Bronchus fibroblast of lung (primary cell): Measurements from ENCODE around the gene DNAH14. TPM values are rescaled to one million over a fixed set of nuclear protein-coding genes. Genes with fewer than 3 reads are reported as not detected.

Source experiments
- total RNA-seq: library from RNA; depleted of rRNA; stranded (reverse); fragments of >200 nt; gene quantifications from 2 replicates; pipeline ENCODE4 v1.2.3, GENCODE V29; 2015

The DNAH14 gene
- 7.6 and 10.3 TPM in 2 replicates for total RNA-seq

DNA sequence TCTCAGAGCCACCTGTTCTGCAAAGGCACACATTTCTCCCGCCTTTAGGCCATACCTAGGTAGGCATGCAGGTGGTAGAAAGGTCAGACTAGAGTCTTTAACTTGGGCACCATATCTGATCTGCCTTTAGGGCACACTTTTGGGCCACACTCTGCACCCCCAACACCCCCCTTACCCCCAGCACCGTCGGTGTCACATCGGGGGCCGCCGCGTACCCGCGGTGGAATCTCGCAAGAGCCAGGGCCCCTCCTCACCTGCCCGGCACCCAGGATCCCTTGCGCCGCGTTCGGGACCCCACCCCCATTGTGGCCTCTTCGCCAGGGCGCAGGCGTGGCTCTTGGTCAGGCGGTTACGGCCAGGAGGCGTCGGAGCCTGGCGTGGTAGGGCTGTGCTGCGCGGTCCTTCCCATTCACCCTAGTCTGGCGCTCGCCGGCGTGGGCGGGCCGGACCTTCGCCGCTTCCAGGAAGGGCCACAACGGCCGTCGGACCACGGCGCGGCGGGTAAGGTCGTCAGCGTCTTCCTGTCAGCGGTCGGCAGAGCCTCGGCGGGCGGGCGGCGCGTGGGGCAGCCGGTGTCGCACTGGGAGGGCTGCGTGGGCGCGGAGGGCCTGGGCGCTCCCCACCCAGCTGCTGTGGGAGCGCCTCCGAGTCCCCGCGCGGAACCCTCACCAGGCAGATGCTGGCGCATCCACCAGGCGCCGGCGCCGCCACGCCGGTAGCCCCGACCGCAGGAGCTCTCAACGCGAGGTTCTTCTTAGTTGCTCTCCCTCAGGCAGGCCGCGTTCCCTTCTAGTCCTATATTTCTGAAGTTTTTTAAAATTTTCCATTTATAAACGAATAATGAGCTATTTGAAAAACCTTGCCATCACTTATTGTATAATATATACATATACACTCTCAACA, at the start of gene DNAH14:
DNAH14 (plus strand) TSS at position 341 of the 903 bp plus-strand sequence. CDS start 23,028 bp downstream, outside the sequence.

DNA sequence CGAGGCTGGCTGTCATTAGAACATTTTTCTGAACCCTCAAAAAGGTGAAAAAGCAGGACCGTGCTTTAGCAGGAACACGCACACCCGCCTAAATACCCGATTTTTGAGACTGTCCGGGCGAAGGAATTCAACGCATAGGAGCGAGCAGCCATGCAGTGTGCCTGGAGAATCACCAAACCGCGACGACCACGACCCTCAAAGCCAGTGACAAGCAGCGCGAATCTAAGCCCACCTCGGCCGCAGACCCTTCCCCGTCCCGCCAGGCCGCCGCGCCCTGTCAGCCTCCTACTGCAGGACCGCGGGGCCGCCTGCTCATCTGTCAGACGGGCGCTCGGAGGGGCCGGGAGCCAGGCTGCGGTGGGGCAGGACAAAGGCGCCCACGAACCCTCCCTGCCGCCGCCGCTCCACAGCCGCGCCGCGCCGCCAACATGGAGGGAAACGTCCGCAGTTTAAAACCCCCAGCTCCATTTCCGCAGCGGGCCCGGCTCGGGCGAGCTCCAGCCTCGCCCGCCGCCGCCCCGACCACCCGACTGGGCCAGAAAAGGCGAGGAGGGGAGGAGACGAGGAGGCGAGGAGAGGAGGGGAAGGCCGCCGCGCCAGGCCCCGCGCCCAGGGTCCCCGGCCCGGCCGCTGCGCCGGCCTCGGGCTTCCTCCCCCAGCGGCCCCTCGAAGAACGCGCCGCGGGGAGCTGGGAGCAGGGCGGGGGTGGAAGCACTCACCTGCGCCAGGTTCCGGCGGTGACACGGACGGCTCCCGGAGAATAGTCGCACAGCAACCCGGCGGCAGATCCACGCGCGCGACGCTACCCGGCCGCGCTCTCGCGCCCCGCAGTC, 498.0 kb downstream of the DNAH14 start, which contains the start of gene LBR:
LBR (minus strand) TSS at position 804 of the 833 bp plus-strand sequence. CDS start 3,963 bp downstream, outside the sequence.

